Caco-2 (cell line): ENCODE results near the gene FIGNL2. TPM values are rescaled to one million over a fixed set of nuclear protein-coding genes. Genes with fewer than 3 reads are reported as not detected.

ENCODE experiments used
- BruUV-seq: library from RNA; stranded (reverse); fragments of 400-500 nt; replicated peaks from 2 replicates; lab custom pipeline; 2021; lab: Mats Ljungman, UMichigan
- CTCF ChIA-PET: fragments of 300-600 bp; sonication (Branson Sonifier 250); formaldehyde crosslinking; loops from one replicate; lab custom pipeline; 2022; ENCODE audit warnings: antibody characterized with exemption; lab: Charles Lee
- POLR2A ChIA-PET: fragments of 300-600 bp; sonication (Branson Sonifier 250); formaldehyde crosslinking; loops from one replicate; lab custom pipeline; 2022; ENCODE audit warnings: antibody characterized with exemption; lab: Charles Lee
- DNase-seq, 2 experiments: peaks; one replicate each; pipeline versions ENCODE4 v3.0.0 to v3.0.0-alpha.2; 2020 to 2022
- H3K27me3 ChIP-seq: replicated peaks from 2 replicates; pipeline ENCODE4 v1.6.0; 2011; ENCODE audit warnings: low read length; ENCODE audit not compliant: control insufficient read depth, insufficient read depth
- H3K36me3 ChIP-seq: 2 replicates; pipeline ENCODE4 v1.5.1; 2011; ENCODE audit warnings: low read length; ENCODE audit not compliant: control insufficient read depth, insufficient read depth
- H3K4me1 ChIP-seq: fragments of 250-450 bp; sonication (Bioruptor Pico); 2 replicates; pipeline ENCODE4 v1.5.1; 2020; ENCODE audit warnings: mild to moderate bottlenecking
- H3K4me3 ChIP-seq: 2 replicates; pipeline ENCODE4 v1.5.1; 2011; ENCODE audit warnings: low read depth, mild to moderate bottlenecking, control low read depth, low read length
- H3K9me3 ChIP-seq: fragments of 250-450 bp; sonication (Bioruptor Pico); 2 replicates; pipeline ENCODE4 v1.5.1; 2020; ENCODE audit warnings: mild to moderate bottlenecking, moderate library complexity
- H3K27ac Mint-ChIP-seq: one replicate; pipeline ENCODE4 v1.8.0; 2022; ENCODE audit warnings: mixed read lengths; ENCODE audit not compliant: unreplicated experiment
- H3K27me3 Mint-ChIP-seq: one replicate; pipeline ENCODE4 v1.8.0; 2022; ENCODE audit warnings: mixed read lengths; ENCODE audit not compliant: insufficient read depth, unreplicated experiment
- H3K36me3 Mint-ChIP-seq: one replicate; pipeline ENCODE4 v1.8.0; 2022; ENCODE audit warnings: mild to moderate bottlenecking, mixed read lengths; ENCODE audit not compliant: insufficient read depth, unreplicated experiment
- H3K4me1 Mint-ChIP-seq: one replicate; pipeline ENCODE4 v1.8.0; 2022; ENCODE audit warnings: low read depth, mixed read lengths; ENCODE audit not compliant: unreplicated experiment
- H3K4me3 Mint-ChIP-seq: one replicate; pipeline ENCODE4 v1.8.0; 2022; ENCODE audit warnings: mild to moderate bottlenecking, moderate library complexity, mixed read lengths; ENCODE audit not compliant: unreplicated experiment
- H3K9me3 Mint-ChIP-seq: one replicate; pipeline ENCODE4 v1.8.0; 2022; ENCODE audit warnings: mixed read lengths; ENCODE audit not compliant: unreplicated experiment
- intact Hi-C: fragments of 100-400 bp; cut with micrococcal nuclease; formaldehyde crosslinking; loops from one replicate; pipeline ENCODE4 v1.10.0; 2022; ENCODE audit not compliant: unreplicated experiment
- total RNA-seq: library from RNA; stranded (reverse); gene quantifications from 2 replicates; pipeline ENCODE4 v1.2.3, GENCODE V29; 2022
- TF ChIP-seq, protein P1 (sequence below), 2 experiments: fragments of 200-600 bp in 1 of 2; IDR thresholded peaks; 1 replicate in 1 of 2; 2 replicates in 1 of 2; pipeline versions ENCODE4 v1.5.1 to v1.8.0; 2011 to 2022; ENCODE audit warnings: antibody characterized with exemption in 1 of 2, control low read depth in 1 of 2, inconsistent platforms in 1 of 2, low read depth in 1 of 2, low read length in 1 of 2, mild to moderate bottlenecking in 1 of 2, moderate library complexity in 1 of 2; ENCODE audit not compliant: insufficient read depth in 1 of 2, severe bottlenecking in 1 of 2, unreplicated experiment in 1 of 2

Gene FIGNL2
- total RNA-seq, 1 experiment from 2014 or later, result 3.6 TPM

DNA sequence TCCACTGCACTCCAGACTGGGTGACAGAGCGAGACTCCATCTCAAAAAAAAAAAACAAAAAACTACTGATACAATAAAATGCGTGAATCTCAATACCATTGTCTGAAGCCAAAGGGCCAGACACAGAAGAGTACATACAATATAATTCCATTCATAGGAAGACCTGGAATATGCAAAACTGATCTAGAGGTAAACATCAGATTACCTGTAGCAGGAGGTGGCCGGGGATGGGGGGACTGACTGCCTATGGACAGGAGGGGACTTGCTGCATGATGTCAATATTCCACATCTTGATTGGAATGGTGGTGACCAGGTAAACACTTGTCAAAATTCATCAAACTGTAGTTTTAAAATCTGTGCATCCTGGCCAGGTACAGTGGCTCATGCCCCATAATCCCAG lies 12.5 kb upstream of the FIGNL2 start:
- peaks cover 14% of the 10 kb centered on the region for H3K4me1 Mint-ChIP-seq
- no peaks in the 10 kb centered on the region for H3K9me3 ChIP-seq
- no TSS peak for BruUV-seq
- H3K4me3 ChIP-seq, result no peak overlapping the region
- TF ChIP-seq, protein P1, sequence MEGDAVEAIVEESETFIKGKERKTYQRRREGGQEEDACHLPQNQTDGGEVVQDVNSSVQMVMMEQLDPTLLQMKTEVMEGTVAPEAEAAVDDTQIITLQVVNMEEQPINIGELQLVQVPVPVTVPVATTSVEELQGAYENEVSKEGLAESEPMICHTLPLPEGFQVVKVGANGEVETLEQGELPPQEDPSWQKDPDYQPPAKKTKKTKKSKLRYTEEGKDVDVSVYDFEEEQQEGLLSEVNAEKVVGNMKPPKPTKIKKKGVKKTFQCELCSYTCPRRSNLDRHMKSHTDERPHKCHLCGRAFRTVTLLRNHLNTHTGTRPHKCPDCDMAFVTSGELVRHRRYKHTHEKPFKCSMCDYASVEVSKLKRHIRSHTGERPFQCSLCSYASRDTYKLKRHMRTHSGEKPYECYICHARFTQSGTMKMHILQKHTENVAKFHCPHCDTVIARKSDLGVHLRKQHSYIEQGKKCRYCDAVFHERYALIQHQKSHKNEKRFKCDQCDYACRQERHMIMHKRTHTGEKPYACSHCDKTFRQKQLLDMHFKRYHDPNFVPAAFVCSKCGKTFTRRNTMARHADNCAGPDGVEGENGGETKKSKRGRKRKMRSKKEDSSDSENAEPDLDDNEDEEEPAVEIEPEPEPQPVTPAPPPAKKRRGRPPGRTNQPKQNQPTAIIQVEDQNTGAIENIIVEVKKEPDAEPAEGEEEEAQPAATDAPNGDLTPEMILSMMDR (IDR thresholded peaks at IDR 0.05; ENCODE audit: insufficient read depth in 1 of 2, low read depth in 1 of 2, low read length in 1 of 2, severe bottlenecking in 1 of 2, unreplicated experiment in 1 of 2), result no peak
- no peaks in the 10 kb centered on the region for H3K27me3 Mint-ChIP-seq
- intact Hi-C loops, result no loop called here
- H3K27me3 ChIP-seq, result no peaks in the 10 kb centered on the region
- ChIA-PET CTCF (no interaction called here), POLR2A (no interaction called here)
- H3K36me3 Mint-ChIP-seq, result peaks cover 9% of the 10 kb centered on the region
- no peaks in the 10 kb centered on the region for H3K9me3 Mint-ChIP-seq
- H3K4me3 Mint-ChIP-seq, result no peak overlapping the region
- no peaks in the 10 kb centered on the region for H3K36me3 ChIP-seq
- no peak overlapping the region for H3K27ac Mint-ChIP-seq
- DNase-seq, result no peak
- H3K4me1 ChIP-seq, result peaks cover 31% of the 10 kb centered on the region

DNA sequence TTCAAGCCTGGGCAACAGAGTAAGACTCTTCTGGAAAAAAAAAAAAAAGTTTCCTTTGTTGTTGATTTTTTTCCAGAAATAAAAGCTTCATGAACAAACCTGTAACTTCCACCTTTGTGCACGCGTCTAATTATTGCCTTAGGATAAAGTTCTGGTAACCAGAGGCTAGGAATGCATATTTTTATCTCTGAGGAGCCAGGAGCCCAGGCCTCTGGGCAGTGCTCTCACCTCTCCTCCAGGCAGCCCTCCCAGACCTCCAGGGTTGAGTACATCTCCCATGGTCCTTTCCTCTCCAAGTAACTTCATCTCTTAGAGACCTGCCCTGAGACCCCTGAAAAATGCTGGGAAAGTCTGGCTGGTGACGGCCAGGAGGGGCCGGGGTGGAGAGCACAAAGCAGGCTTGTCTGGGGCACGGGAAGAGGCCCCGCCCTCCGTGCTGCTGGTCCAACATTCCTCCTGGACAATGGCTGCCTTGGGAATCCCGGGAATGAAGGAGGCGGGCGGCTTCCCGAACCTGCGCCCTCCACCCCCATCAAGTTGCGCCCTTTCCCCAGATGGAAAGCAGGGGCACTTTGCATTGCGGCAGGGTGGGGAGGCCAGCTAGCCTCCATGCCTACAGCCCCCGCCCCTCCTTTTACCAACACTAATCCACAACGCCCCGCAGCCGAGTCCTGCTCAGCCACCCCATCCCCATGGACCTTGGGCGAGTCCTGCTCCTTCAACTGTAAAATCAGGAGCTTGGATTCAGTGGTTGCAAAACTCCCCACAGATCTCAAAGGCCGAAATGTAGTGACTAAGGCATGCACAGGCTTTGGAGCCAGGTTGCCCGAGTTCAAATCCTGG lies 7.3 kb upstream of the FIGNL2 start:
- Mint-ChIP-seq H3K27me3 (no peaks in the 10 kb centered on the region), H3K36me3 (no peaks in the 10 kb centered on the region), H3K9me3 (no peaks in the 10 kb centered on the region), H3K4me1 (peaks cover 10% of the 10 kb centered on the region), H3K27ac (peak overlapping the region; percentile 65), H3K4me3 (peak overlapping the region; percentile 63)
- peak; percentile 55 to 67 for DNase-seq
- Histone ChIP-seq H3K4me1 (peaks cover 11% of the 10 kb centered on the region), H3K9me3 (no peaks in the 10 kb centered on the region), H3K4me3 (peak overlapping the region; percentile 25), H3K27me3 (no peaks in the 10 kb centered on the region), H3K36me3 (no peaks in the 10 kb centered on the region)
- intact Hi-C loops, result no loop called here
- no TSS peak for BruUV-seq
- POLR2A ChIA-PET, result interaction anchor here (0.5 kb wide), 1 partner anchor 18 kb away, joined by 3 read pairs; no protein-coding TSS in a partner anchor
- TF ChIP-seq, protein P1 (IDR thresholded peaks at IDR 0.05; ENCODE audit: insufficient read depth in 1 of 2, low read depth in 1 of 2, low read length in 1 of 2, severe bottlenecking in 1 of 2, unreplicated experiment in 1 of 2), result no peak
- CTCF ChIA-PET, result interaction anchor here (2.0 kb wide), 1 partner anchor 19 kb away, joined by 6 read pairs; no protein-coding TSS in a partner anchor

DNA sequence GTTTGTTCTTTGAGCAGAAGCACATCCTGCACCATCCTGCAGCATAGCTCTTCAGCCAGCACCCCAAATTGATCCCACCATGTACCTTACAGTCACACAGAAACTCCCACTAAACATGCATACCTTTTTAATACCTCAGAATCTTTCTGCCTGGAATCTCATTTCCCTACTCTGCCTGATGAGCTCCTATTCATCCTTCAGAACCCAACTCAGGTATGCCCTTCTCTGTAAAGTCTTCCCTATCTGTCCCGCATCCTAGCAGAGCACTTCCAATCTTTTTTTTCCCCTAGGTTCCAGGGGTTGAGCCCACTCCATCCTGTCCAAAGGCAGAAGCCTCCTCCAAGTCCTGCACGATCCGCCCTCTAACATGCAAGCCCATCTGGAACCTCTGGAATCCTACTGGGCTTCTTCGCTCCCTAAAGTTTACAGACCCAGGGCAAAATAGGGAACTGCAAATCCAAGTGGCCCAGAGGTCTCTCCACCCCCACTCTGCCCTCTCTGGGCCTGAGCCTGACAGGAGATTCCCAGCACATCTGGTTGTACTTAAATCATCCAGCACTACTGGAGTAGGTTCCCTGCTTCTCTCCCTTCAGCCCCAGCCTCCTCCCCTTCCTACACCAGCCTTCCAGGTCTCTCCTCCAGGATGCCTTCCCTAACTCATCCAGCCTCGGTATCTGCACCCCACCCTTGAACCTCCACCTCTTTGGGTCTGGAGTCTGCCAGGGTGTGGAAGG lies 4.1 kb upstream of the FIGNL2 start:
- Histone ChIP-seq H3K4me1 (peaks cover 11% of the 10 kb centered on the region), H3K9me3 (no peaks in the 10 kb centered on the region), H3K27me3 (no peaks in the 10 kb centered on the region), H3K36me3 (no peaks in the 10 kb centered on the region), H3K4me3 (no peak overlapping the region)
- no TSS peak for BruUV-seq
- H3K9me3 Mint-ChIP-seq, result no peaks in the 10 kb centered on the region
- CTCF ChIA-PET, result interaction anchor here (0.7 to 1.5 kb wide), 3 partner anchors 23 to 171 kb away, joined by 3 to 4 read pairs (median 4); a partner anchor contains a TSS
- TF ChIP-seq, protein P1 (IDR thresholded peaks at IDR 0.05; ENCODE audit: insufficient read depth in 1 of 2, low read depth in 1 of 2, low read length in 1 of 2, severe bottlenecking in 1 of 2, unreplicated experiment in 1 of 2), result no peak
- POLR2A ChIA-PET, result no interaction called here
- no peaks in the 10 kb centered on the region for H3K36me3 Mint-ChIP-seq
- no peak for DNase-seq
- peaks cover 10% of the 10 kb centered on the region for H3K4me1 Mint-ChIP-seq
- H3K4me3 Mint-ChIP-seq, result no peak overlapping the region
- intact Hi-C loops, result no loop called here
- no peak overlapping the region for H3K27ac Mint-ChIP-seq
- no peaks in the 10 kb centered on the region for H3K27me3 Mint-ChIP-seq
